Karpas-422 (cell line): Measurements from ENCODE around the gene MYCL. TPM values are rescaled to one million over a fixed set of nuclear protein-coding genes. Genes with fewer than 3 reads are reported as not detected.
"Not testable (repeated sequence)": the region's sequence is repeated elsewhere in the genome, so short reads cannot be mapped to it uniquely, and the experiment has no call there.

Experiments
- DNase-seq: peaks from one replicate; pipeline ENCODE4 v3.0.0-alpha.2; 2015
- H2AFZ ChIP-seq: fragments of 200-600 bp; sonication (generic); 2 replicates; pipeline ENCODE4 v1.6.1; 2014; ENCODE audit warnings: antibody characterized with exemption, low read length, mixed read lengths
- H3K27ac ChIP-seq: fragments of 200-600 bp; sonication (generic); 2 replicates; pipeline ENCODE4 v1.5.1; 2014; ENCODE audit warnings: mild to moderate bottlenecking, low read length, moderate library complexity
- H3K27me3 ChIP-seq: fragments of 200-600 bp; sonication (generic); 2 replicates; pipeline ENCODE4 v1.6.1; 2014; ENCODE audit warnings: low read length, mixed read lengths
- H3K36me3 ChIP-seq: fragments of 200-600 bp; sonication (generic); 2 replicates; pipeline ENCODE4 v1.6.1; 2014; ENCODE audit warnings: low read length, mixed read lengths; ENCODE audit not compliant: insufficient read depth
- H3K4me1 ChIP-seq: fragments of 200-600 bp; sonication (generic); 2 replicates; pipeline ENCODE4 v1.6.1; 2014; ENCODE audit warnings: mild to moderate bottlenecking, low read length, mixed read lengths
- H3K4me2 ChIP-seq: fragments of 200-600 bp; sonication (generic); 2 replicates; pipeline ENCODE4 v1.6.1; 2014; ENCODE audit warnings: low read length, low read depth, mild to moderate bottlenecking; ENCODE audit not compliant: poor library complexity, severe bottlenecking
- H3K4me3 ChIP-seq: fragments of 200-600 bp; sonication (generic); 2 replicates; pipeline ENCODE4 v1.5.1; 2014; ENCODE audit warnings: mild to moderate bottlenecking, antibody characterized with exemption, low read length, mixed read lengths
- H3K79me2 ChIP-seq: fragments of 200-600 bp; sonication (generic); 2 replicates; pipeline ENCODE4 v1.6.1; 2014; ENCODE audit warnings: mild to moderate bottlenecking, low read length, mixed read lengths
- H3K9ac ChIP-seq: fragments of 200-600 bp; sonication (generic); 2 replicates; pipeline ENCODE4 v1.6.0; 2014; ENCODE audit warnings: low read length
- H3K9me2 ChIP-seq: fragments of 200-600 bp; sonication (generic), shearing (Covaris generic); replicated peaks from 2 replicates; pipeline ENCODE4 v1.6.0; 2014; ENCODE audit warnings: mild to moderate bottlenecking, low read length, moderate library complexity; ENCODE audit not compliant: insufficient read depth
- H3K9me3 ChIP-seq: fragments of 300-700, 200-600 bp; sonication (generic); 2 replicates; pipeline ENCODE4 v1.6.1; 2014; ENCODE audit warnings: low read length, mixed read lengths
- H4K20me1 ChIP-seq: fragments of 200-600 bp; sonication (generic); 2 replicates; pipeline ENCODE4 v1.6.1; 2014; ENCODE audit warnings: mild to moderate bottlenecking, antibody characterized with exemption, low read length, low read depth; ENCODE audit not compliant: insufficient read depth
- total RNA-seq: library from RNA; depleted of rRNA; stranded (reverse); fragments of >200 nt; shearing (Covaris generic); gene quantifications from 2 replicates; pipeline ENCODE4 v1.2.3, GENCODE V29; 2014; ENCODE audit warnings: low replicate concordance

Gene MYCL
- total RNA-seq, 1 experiment from 2014 or later, result 1.5 TPM

DNA sequence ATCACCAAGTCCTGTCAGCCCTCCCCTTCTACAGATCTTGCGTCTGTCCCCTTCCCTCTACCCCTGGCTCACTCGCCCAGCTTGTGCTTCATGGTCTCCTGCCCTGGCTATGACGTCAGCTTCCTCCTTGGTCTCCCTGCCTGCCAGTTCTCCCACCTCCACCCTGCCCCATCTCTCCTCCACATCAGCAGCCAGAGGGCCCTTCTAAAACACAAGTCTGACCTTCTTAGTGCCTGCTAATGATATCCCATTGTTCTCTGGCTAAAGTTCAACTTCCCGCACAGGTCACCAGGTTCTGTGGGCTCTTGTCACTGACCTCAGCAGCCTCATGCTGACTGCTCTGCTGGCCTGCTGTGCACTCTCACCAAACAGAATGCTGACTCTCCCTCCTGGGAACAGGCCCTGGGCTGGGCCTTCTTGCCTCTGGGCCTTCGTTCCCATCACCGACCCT, 24.7 kb upstream of the MYCL start:
- Histone ChIP-seq H3K27ac (no peak overlapping the region), H3K9ac (no peak overlapping the region), H4K20me1 (no peaks in the 10 kb centered on the region), H3K9me2 (no peaks in the 10 kb centered on the region), H3K9me3 (no peaks in the 10 kb centered on the region), H3K27me3 (no peaks in the 10 kb centered on the region), H3K79me2 (no peaks in the 10 kb centered on the region), H2AFZ (no peak overlapping the region), H3K4me3 (no peak overlapping the region), H3K36me3 (no peaks in the 10 kb centered on the region), H3K4me2 (no peak overlapping the region), H3K4me1 (no peaks in the 10 kb centered on the region)
- no peak for DNase-seq

GRCh38 chr1:39925721-39926342, 24.1 kb upstream of the MYCL start:
- Histone ChIP-seq H2AFZ (no peak overlapping the region), H3K9ac (no peak overlapping the region), H3K4me3 (no peak overlapping the region), H3K4me1 (no peaks in the 10 kb centered on the region), H3K36me3 (no peaks in the 10 kb centered on the region), H3K9me3 (no peaks in the 10 kb centered on the region), H3K9me2 (no peaks in the 10 kb centered on the region), H3K27me3 (no peaks in the 10 kb centered on the region), H3K4me2 (no peak overlapping the region), H3K27ac (no peak overlapping the region), H3K79me2 (no peaks in the 10 kb centered on the region), H4K20me1 (no peaks in the 10 kb centered on the region)
- no peak for DNase-seq

- no peaks in the 10 kb centered on the region for H3K27me3 ChIP-seq
- H3K27ac ChIP-seq, result no peak overlapping the region
- no peaks in the 10 kb centered on the region for H3K36me3 ChIP-seq
- no peak for DNase-seq
- H3K9ac ChIP-seq, result no peak overlapping the region
- no peaks in the 10 kb centered on the region for H3K9me3 ChIP-seq
- no peaks in the 10 kb centered on the region for H4K20me1 ChIP-seq
- no peak overlapping the region for H2AFZ ChIP-seq
- H3K4me3 ChIP-seq, result no peak overlapping the region
- no peak overlapping the region for H3K4me2 ChIP-seq
- no peaks in the 10 kb centered on the region for H3K4me1 ChIP-seq
- no peaks in the 10 kb centered on the region for H3K9me2 ChIP-seq
- H3K79me2 ChIP-seq, result no peaks in the 10 kb centered on the region
Observed at GRCh38 chr1:39922251-39922688, 20.6 kb upstream of the MYCL start.

DNA sequence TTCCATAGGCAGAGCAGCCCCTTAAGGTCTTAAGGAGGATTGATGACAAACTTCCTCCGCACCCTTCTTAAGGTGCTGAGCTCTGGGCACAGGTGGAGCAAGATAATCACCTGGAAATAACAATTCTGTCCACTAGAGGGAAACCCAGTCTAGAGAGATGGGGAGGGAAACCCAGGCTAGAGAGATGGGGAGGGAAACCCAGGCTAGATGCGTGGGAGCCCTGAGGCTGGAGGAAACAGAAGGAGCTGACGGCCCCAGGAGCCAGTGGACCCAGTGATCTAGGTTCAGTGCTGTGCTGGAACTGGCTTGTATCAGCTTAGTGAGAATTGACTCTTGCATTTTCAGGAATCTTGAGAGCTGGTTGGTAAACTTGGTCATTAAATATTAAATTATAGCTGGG, 17.8 kb upstream of the MYCL start:
- no peak overlapping the region for H2AFZ ChIP-seq
- DNase-seq, result peak; percentile 90
- no peaks in the 10 kb centered on the region for H3K79me2 ChIP-seq
- no peak overlapping the region for H3K27ac ChIP-seq
- no peaks in the 10 kb centered on the region for H3K4me1 ChIP-seq
- H3K36me3 ChIP-seq, result no peaks in the 10 kb centered on the region
- no peak overlapping the region for H3K4me3 ChIP-seq
- H3K9me3 ChIP-seq, result no peaks in the 10 kb centered on the region
- no peaks in the 10 kb centered on the region for H4K20me1 ChIP-seq
- no peaks in the 10 kb centered on the region for H3K27me3 ChIP-seq
- no peak overlapping the region for H3K4me2 ChIP-seq
- no peak overlapping the region for H3K9ac ChIP-seq
- H3K9me2 ChIP-seq, result no peaks in the 10 kb centered on the region

GRCh38 chr1:39917825-39918224, 16.1 kb upstream of the MYCL start:
- Histone ChIP-seq H3K9me3 (no peaks in the 10 kb centered on the region), H3K4me1 (no peaks in the 10 kb centered on the region), H3K79me2 (no peaks in the 10 kb centered on the region), H3K4me2 (no peak overlapping the region), H2AFZ (no peak overlapping the region), H3K4me3 (no peak overlapping the region), H4K20me1 (no peaks in the 10 kb centered on the region), H3K36me3 (no peaks in the 10 kb centered on the region), H3K9me2 (no peaks in the 10 kb centered on the region), H3K27ac (no peak overlapping the region), H3K9ac (no peak overlapping the region), H3K27me3 (no peaks in the 10 kb centered on the region)
- no peak for DNase-seq

DNA sequence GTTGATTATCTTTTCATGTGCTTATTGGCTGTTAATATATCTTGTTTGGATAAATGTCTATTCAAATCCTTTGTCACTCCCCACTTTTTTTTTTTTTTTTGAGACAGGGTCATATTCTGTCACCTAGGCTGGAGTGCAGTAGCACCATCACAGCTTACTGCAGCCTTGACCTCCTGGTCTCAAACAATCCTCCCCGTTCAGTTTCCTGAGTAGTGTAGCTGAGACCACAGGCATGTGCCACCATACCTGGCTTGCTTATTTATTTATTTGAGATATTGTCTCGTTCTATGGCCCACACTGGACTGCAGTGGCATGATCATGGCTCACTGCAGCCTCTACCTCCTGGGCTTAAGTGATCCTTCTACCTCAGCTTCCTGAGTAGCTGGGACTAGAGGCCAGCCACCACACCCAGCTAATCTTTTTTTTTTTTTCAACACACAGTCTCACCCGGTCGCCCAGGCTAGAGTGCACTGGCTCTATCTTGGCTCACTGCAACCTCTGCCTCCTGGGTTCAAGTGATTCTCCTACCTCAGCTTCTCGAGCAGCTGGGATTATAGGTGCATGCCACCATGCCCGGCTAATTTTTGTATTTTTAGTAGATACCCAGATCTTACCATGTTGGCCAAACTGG, 13.9 kb upstream of the MYCL start:
- DNase-seq, result no peak
- no peak overlapping the region for H3K9ac ChIP-seq
- H3K4me2 ChIP-seq, result no peak overlapping the region
- no peak overlapping the region for H3K27ac ChIP-seq
- no peaks in the 10 kb centered on the region for H3K9me3 ChIP-seq
- no peaks in the 10 kb centered on the region for H3K36me3 ChIP-seq
- H3K9me2 ChIP-seq, result no peaks in the 10 kb centered on the region
- no peaks in the 10 kb centered on the region for H3K4me1 ChIP-seq
- no peaks in the 10 kb centered on the region for H4K20me1 ChIP-seq
- H2AFZ ChIP-seq, result no peak overlapping the region
- no peaks in the 10 kb centered on the region for H3K79me2 ChIP-seq
- no peak overlapping the region for H3K4me3 ChIP-seq
- no peaks in the 10 kb centered on the region for H3K27me3 ChIP-seq

DNA sequence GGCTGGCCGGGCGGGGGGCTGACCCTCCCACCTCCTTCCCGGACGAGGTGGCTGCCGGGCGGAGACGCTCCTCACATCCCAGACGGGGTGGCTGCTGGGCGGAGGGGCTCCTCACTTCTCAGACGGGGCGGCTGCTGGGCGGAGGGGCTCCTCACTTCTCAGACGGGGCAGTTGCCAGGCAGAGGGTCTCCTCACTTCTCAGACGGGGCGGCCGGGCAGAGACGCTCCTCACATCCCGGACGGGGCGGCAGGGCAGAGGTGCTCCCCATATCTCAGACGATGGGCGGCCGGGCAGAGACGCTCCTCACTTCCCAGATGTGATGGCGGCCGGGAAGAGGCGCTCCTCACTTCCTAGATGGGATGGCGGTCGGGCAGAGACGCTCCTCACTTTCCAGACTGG, 11.4 kb upstream of the MYCL start:
- H3K9me2 ChIP-seq, DNase-seq, H3K27me3 ChIP-seq: not testable (repeated sequence)

DNA sequence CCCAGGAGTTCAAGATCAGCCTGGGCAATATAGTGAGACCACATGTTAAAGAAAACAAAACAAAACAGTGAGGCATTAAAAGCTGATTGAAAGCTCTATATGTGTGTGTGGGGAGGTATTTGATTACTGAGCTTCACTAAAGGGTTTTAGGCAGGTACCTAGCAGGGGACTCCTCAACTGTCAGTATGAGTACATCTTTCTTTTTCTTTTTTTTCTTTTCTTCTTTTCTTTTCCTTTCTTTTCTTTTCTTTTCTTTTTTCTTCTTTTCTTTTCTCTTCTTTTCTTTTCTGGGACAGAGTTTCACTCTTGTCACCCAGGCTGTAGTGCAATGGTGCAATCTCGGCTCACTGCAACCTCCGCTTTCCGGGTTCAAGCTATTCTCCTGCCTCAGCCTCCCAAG, 8.5 kb upstream of the MYCL start:
- H3K9me2 ChIP-seq, result no peaks in the 10 kb centered on the region
- H3K36me3 ChIP-seq, result no peaks in the 10 kb centered on the region
- no peak overlapping the region for H3K27ac ChIP-seq
- H3K4me2 ChIP-seq, result no peak overlapping the region
- H3K79me2 ChIP-seq, result no peaks in the 10 kb centered on the region
- DNase-seq, result no peak
- no peak overlapping the region for H2AFZ ChIP-seq
- peaks cover 7% of the 10 kb centered on the region for H3K9me3 ChIP-seq
- no peak overlapping the region for H3K9ac ChIP-seq
- H4K20me1 ChIP-seq, result no peaks in the 10 kb centered on the region
- H3K4me1 ChIP-seq, result no peaks in the 10 kb centered on the region
- H3K27me3 ChIP-seq, result peaks cover 6% of the 10 kb centered on the region; the same call in 1 of the 2 replicates
- H3K4me3 ChIP-seq, result no peak overlapping the region

More for the DNA sequence above, 11.4 kb upstream of the MYCL start:
- H4K20me1 ChIP-seq, H3K9me3 ChIP-seq, H2AFZ ChIP-seq, H3K36me3 ChIP-seq, H3K79me2 ChIP-seq, H3K9ac ChIP-seq, H3K4me1 ChIP-seq, H3K4me2 ChIP-seq, H3K4me3 ChIP-seq, H3K27ac ChIP-seq: not testable (repeated sequence)
